ENCODE measurements around the gene TRAPPC11. TPM values are rescaled to one million over a fixed set of nuclear protein-coding genes. Genes with fewer than 3 reads are reported as not detected.
"Not testable (repeated sequence)": the region's sequence is repeated elsewhere in the genome, so short reads cannot be mapped to it uniquely, and the experiment has no call there.

TRAPPC11 gene
- total RNA-seq, 3 donors from 2014 or later: 27.7 to 35.8 (median 34.3) TPM

GRCh38 chr4:183722731-183723560 is 63.9 kb downstream of the TRAPPC11 start:
- Histone ChIP-seq H3K9me3 (no peaks in the 10 kb centered on the region), H3K4me1 (ENCODE audit: low read depth) (peaks cover 15% of the 10 kb centered on the region), H3K36me3 (ENCODE audit: low read depth) (no peaks in the 10 kb centered on the region), H3K4me3 (peak overlapping the region; percentile 19)
- ATAC-seq (peak; percentile 82), DNase-seq (peak; percentile 79 to 88 (median 82))
- no peak for TF ChIP-seq CTCF (IDR thresholded peaks at IDR 0.05)
- intact Hi-C loops (cut with DNase I, micrococcal nuclease): no loop called here

GRCh38 chr4:183723561-183724228 is 64.6 kb downstream of the TRAPPC11 start:
- intact Hi-C loops (cut with DNase I, micrococcal nuclease): no loop called here
- H3K36me3 ChIP-seq (ENCODE audit: low read depth): no peaks in the 10 kb centered on the region
- DNase-seq (no peak), ATAC-seq (no peak)
- peaks cover 15% of the 10 kb centered on the region for H3K4me1 ChIP-seq (ENCODE audit: low read depth)
- H3K9me3 ChIP-seq: no peaks in the 10 kb centered on the region
- TF ChIP-seq CTCF (IDR thresholded peaks at IDR 0.05): no peak
- H3K4me3 ChIP-seq: no peak overlapping the region

GRCh38 chr4:183725585-183725984 is 66.5 kb downstream of the TRAPPC11 start:
- ATAC-seq; DNase-seq; H3K4me3 ChIP-seq; intact Hi-C loops (cut with DNase I, micrococcal nuclease); H3K9me3 ChIP-seq; H3K36me3 ChIP-seq (ENCODE audit: low read depth): not testable (repeated sequence)
- peaks cover 15% of the 10 kb centered on the region for H3K4me1 ChIP-seq (ENCODE audit: low read depth)

GRCh38 chr4:183727482-183727881 is 68.4 kb downstream of the TRAPPC11 start:
- H3K36me3 ChIP-seq (ENCODE audit: low read depth): no peaks in the 10 kb centered on the region
- peaks cover 9% of the 10 kb centered on the region for H3K4me1 ChIP-seq (ENCODE audit: low read depth)
- intact Hi-C loops (cut with DNase I, micrococcal nuclease): no loop called here
- TF ChIP-seq CTCF (IDR thresholded peaks at IDR 0.05): no peak
- no peaks in the 10 kb centered on the region for H3K9me3 ChIP-seq
- H3K4me3 ChIP-seq: no peak overlapping the region
- ATAC-seq (no peak), DNase-seq (no peak)

GRCh38 chr4:183728223-183729068 is 69.4 kb downstream of the TRAPPC11 start:
- TF ChIP-seq CTCF (IDR thresholded peaks at IDR 0.05): no peak
- H3K4me3 ChIP-seq: no peak overlapping the region
- ATAC-seq: no peak
- H3K36me3 ChIP-seq (ENCODE audit: low read depth): no peaks in the 10 kb centered on the region
- H3K4me1 ChIP-seq (ENCODE audit: low read depth): peaks cover 4% of the 10 kb centered on the region
- H3K9me3 ChIP-seq: no peaks in the 10 kb centered on the region
- intact Hi-C loops (cut with DNase I, micrococcal nuclease): no loop called here
- no peak for DNase-seq

Measured in mucosa of descending colon (tissue), 3 donors.